Vagina (tissue), 2 donors: ENCODE data around the gene NUAK1.

Experiments
- POLR2A ChIP-seq, 2 donors: fragments of 450-650 bp; IDR thresholded peaks; one replicate each; pipeline ENCODE4 v1.6.1; 2017; ENCODE audit warnings: antibody characterized with exemption in 2 of 2, mild to moderate bottlenecking in 2 of 2, moderate library complexity in 2 of 2
- TF ChIP-seq, protein P1 (sequence below), 3 experiments: fragments of 450-650 bp in 2 of 3; fragments of 200-600 bp in 1 of 3; sonication (generic) in 1 of 3; IDR thresholded peaks; one replicate each; pipeline ENCODE4 v1.5.1; 2017 to 2019; ENCODE audit warnings: antibody characterized with exemption in 3 of 3, mild to moderate bottlenecking in 2 of 3, moderate library complexity in 2 of 3

- TF ChIP-seq, protein P1, sequence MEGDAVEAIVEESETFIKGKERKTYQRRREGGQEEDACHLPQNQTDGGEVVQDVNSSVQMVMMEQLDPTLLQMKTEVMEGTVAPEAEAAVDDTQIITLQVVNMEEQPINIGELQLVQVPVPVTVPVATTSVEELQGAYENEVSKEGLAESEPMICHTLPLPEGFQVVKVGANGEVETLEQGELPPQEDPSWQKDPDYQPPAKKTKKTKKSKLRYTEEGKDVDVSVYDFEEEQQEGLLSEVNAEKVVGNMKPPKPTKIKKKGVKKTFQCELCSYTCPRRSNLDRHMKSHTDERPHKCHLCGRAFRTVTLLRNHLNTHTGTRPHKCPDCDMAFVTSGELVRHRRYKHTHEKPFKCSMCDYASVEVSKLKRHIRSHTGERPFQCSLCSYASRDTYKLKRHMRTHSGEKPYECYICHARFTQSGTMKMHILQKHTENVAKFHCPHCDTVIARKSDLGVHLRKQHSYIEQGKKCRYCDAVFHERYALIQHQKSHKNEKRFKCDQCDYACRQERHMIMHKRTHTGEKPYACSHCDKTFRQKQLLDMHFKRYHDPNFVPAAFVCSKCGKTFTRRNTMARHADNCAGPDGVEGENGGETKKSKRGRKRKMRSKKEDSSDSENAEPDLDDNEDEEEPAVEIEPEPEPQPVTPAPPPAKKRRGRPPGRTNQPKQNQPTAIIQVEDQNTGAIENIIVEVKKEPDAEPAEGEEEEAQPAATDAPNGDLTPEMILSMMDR (IDR thresholded peaks at IDR 0.05) = no peak
- TF ChIP-seq POLR2A (IDR thresholded peaks at IDR 0.05) = no peak
Observed at GRCh38 chr12:106107566-106107965, 31.2 kb downstream of the NUAK1 start.
